Ovary (tissue), 9 donors: ENCODE measurements around the gene DACH1. TPM values are rescaled to one million over a fixed set of nuclear protein-coding genes. Genes with fewer than 3 reads are reported as not detected.

Source experiments
- DNase-seq, 5 donors: peaks; one replicate each; pipeline ENCODE4 v3.0.0-alpha.2; 2019 to 2020
- H3K27ac ChIP-seq, 2 donors: fragments of 200-600 bp; one replicate each; pipeline versions ENCODE4 v1.5.1 to v1.8.0; 2019 to 2022
- H3K27me3 ChIP-seq: fragments of 200-600 bp; one replicate; pipeline ENCODE4 v1.8.0; 2022
- H3K36me3 ChIP-seq: fragments of 200-600 bp; sonication (generic); one replicate; pipeline ENCODE4 v1.5.1; 2019
- H3K4me1 ChIP-seq: one replicate; pipeline ENCODE4 v1.8.1; 2013; ENCODE audit warnings: mild to moderate bottlenecking, moderate library complexity; ENCODE audit not compliant: insufficient read depth
- H3K4me3 ChIP-seq: fragments of 200-600 bp; sonication (generic); one replicate; pipeline ENCODE4 v1.5.1; 2017
- H3K9me3 ChIP-seq, 2 donors: fragments of 200-600 bp in 1 of 2; sonication (generic) in 1 of 2; one replicate each; pipeline versions ENCODE4 v1.5.1 to v1.8.1; 2013 to 2019; ENCODE audit warnings: mild to moderate bottlenecking in 1 of 2, moderate library complexity in 1 of 2
- CTCF ChIP-seq, 3 donors: fragments of 450-650 bp in 2 of 3; fragments of 200-600 bp in 1 of 3; IDR thresholded peaks; one replicate each; pipeline versions ENCODE4 v1.5.1 to v1.8.0; 2016 to 2022; ENCODE audit warnings: antibody characterized with exemption in 3 of 3, mild to moderate bottlenecking in 1 of 3
- EP300 ChIP-seq: sonication (generic); formaldehyde crosslinking; IDR thresholded peaks from one replicate; pipeline ENCODE4 v1.6.1; 2017; ENCODE audit warnings: antibody characterized with exemption
- POLR2A ChIP-seq: fragments of 450-650 bp; IDR thresholded peaks from one replicate; pipeline ENCODE4 v1.6.1; 2017; ENCODE audit warnings: antibody characterized with exemption, mild to moderate bottlenecking, moderate library complexity
- WGBS, 3 donors: extraction: QIAGEN DNeasy Blood & Tissue Kit in 1 of 3; methylation state at CpG; one replicate each; pipeline versions ENCODE4 v1.1.5 to v1.1.7; 2013 to 2017; 5-methylcytosine and 5-hydroxymethylcytosine counted together
- intact Hi-C, 4 donors: fragments of 100-400 bp; cut with DNase I; formaldehyde crosslinking; loops; one replicate each; pipeline versions ENCODE4 v1.11.0 to v1.15.1; 2022 to 2023
- polyA plus RNA-seq, 2 donors: library from polyadenylated mRNA; stranded (reverse); fragments of 200-250 nt in 1 of 2; fragments of 350-450 nt in 1 of 2; fragmentation: Illumina TruSeq in 1 of 2; extraction: RNeasy Lipid Tissue Mini Kit (QIAGEN cat#74804) in 1 of 2; gene quantifications; one replicate each; pipeline ENCODE4 v1.2.3, GENCODE V29; 2013 to 2014
- total RNA-seq, 7 donors: library from RNA; depleted of rRNA in 2 of 7; stranded (reverse); fragments of >200 nt in 2 of 7; fragmentation: NEBNext Ultra II Directional in 3 of 7; extraction: Animal tissue kit (Norgen Biotek cat#: 25700) in 3 of 7; gene quantifications; one replicate each; pipeline versions ENCODE4 v1.1.0 to v1.2.4, GENCODE V29; 2016 to 2023
- donor health status: DM: no; HTN: no; CAD: no; lungs with moderate emphysema.
- donor health status: DM: no; HTN: no; CAD: no.
- donor health status: Bipolar disorder and iron deficiency.
- donor health status: DM: yes; HTN: yes; CAD: no.
- donor health status: DM: no; HTN: no; CAD: no.
- donor health status: DM: yes; HTN: yes; CAD: no.

The DACH1 gene
- total and polyA plus RNA-seq, 9 donors = 0.91 to 3.2 (median 1.7) TPM

GRCh38 chr13:71617265-71617664 is 249.7 kb downstream of the DACH1 start:
- no peaks in the 10 kb centered on the region for H3K9me3 ChIP-seq
- H3K4me1 ChIP-seq = no peaks in the 10 kb centered on the region
- H3K27ac ChIP-seq = no peak overlapping the region
- no peak overlapping the region for H3K4me3 ChIP-seq
- TF ChIP-seq EP300 (no peak), POLR2A (no peak), CTCF (IDR thresholded peaks at IDR 0.05) (no peak)
- H3K36me3 ChIP-seq = no peaks in the 10 kb centered on the region
- no peaks in the 10 kb centered on the region for H3K27me3 ChIP-seq
- intact Hi-C loops = no loop called here
- DNase-seq = no peak
- 88 to 98% (median 93%) methylated on average over 1 of the region's 1 CpG for WGBS, 3 donors

GRCh38 chr13:71613066-71613745 is 253.8 kb downstream of the DACH1 start:
- no peak for TF ChIP-seq CTCF (IDR thresholded peaks at IDR 0.05)
- TF ChIP-seq POLR2A = no peak
- no peak for TF ChIP-seq EP300
- H3K9me3 ChIP-seq = no peaks in the 10 kb centered on the region
- H3K27ac ChIP-seq = no peak overlapping the region
- intact Hi-C loops = no loop called here
- no peak overlapping the region for H3K4me3 ChIP-seq
- no peaks in the 10 kb centered on the region for H3K27me3 ChIP-seq
- DNase-seq = no peak
- H3K36me3 ChIP-seq = no peaks in the 10 kb centered on the region
- whole genome bisulfite sequencing, 3 donors = 24 to 31% (median 30%) methylated on average over 6 of the region's 6 CpGs
- H3K4me1 ChIP-seq = no peaks in the 10 kb centered on the region

GRCh38 chr13:71611292-71611691 is 255.7 kb downstream of the DACH1 start:
- no peaks in the 10 kb centered on the region for H3K4me1 ChIP-seq
- no peak overlapping the region for H3K27ac ChIP-seq
- no peak for DNase-seq
- no peaks in the 10 kb centered on the region for H3K9me3 ChIP-seq
- intact Hi-C loops = no loop called here
- H3K27me3 ChIP-seq = no peaks in the 10 kb centered on the region
- no peak for TF ChIP-seq EP300
- no peak for TF ChIP-seq CTCF (IDR thresholded peaks at IDR 0.05)
- no peak for TF ChIP-seq POLR2A
- 62 to 67% (median 67%) methylated on average over 3 of the region's 3 CpGs for WGBS, 3 donors
- no peak overlapping the region for H3K4me3 ChIP-seq
- H3K36me3 ChIP-seq = no peaks in the 10 kb centered on the region

GRCh38 chr13:71610876-71611275 is 256.1 kb downstream of the DACH1 start:
- intact Hi-C loops = no loop called here
- no peaks in the 10 kb centered on the region for H3K27me3 ChIP-seq
- DNase-seq = no peak
- H3K27ac ChIP-seq = no peak overlapping the region
- H3K4me1 ChIP-seq = no peaks in the 10 kb centered on the region
- no peaks in the 10 kb centered on the region for H3K9me3 ChIP-seq
- TF ChIP-seq EP300 (no peak), CTCF (IDR thresholded peaks at IDR 0.05) (no peak), POLR2A (no peak)
- H3K4me3 ChIP-seq = no peak overlapping the region
- H3K36me3 ChIP-seq = no peaks in the 10 kb centered on the region
- 57 to 61% (median 57%) methylated on average over 5 of the region's 5 CpGs for WGBS, 3 donors
